GM18505 (cell line): ENCODE measurements around the gene TMEM114.
A peak's percentile ranks its signal among the peaks of the same experiment; 100 is the strongest.

ENCODE experiments used
- ATAC-seq: cut with Tn5 transposase; IDR thresholded peaks from one replicate; pipeline ENCODE4 v1.9.1; 2021; ENCODE audit not compliant: unreplicated experiment
- POLR2A ChIP-seq: IDR thresholded peaks from 4 replicates; pipeline ENCODE4 v1.6.1; 2011; ENCODE audit warnings: borderline replicate concordance; ENCODE audit not compliant: insufficient read depth, insufficient read length; ENCODE audit errors: extremely low read depth

Gene TMEM114

GRCh38 chr16:8594149-8594666, 3.9 kb upstream of the TMEM114 start:
- ATAC-seq = no peak
- TF ChIP-seq POLR2A = no peak

- no peak for ATAC-seq
- TF ChIP-seq POLR2A = no peak
Measured at GRCh38 chr16:8591451-8591850, 1.1 kb upstream of the TMEM114 start.

- TF ChIP-seq POLR2A = no peak
- ATAC-seq = no peak
Measured at GRCh38 chr16:8590811-8591210, 500 bp upstream of the TMEM114 start.

- TF ChIP-seq POLR2A = no peak
- ATAC-seq = no peak
Measured at GRCh38 chr16:8589057-8589899, 1.0 kb downstream of the TMEM114 start.

GRCh38 chr16:8588682-8589056, 1.6 kb downstream of the TMEM114 start:
- no peak for ATAC-seq

GRCh38 chr16:8587065-8587464, 3.2 kb downstream of the TMEM114 start:
- TF ChIP-seq POLR2A = no peak

More at GRCh38 chr16:8588682-8589056, 1.6 kb downstream of the TMEM114 start:
- TF ChIP-seq POLR2A = no peak

GRCh38 chr16:8585857-8586256, 4.5 kb downstream of the TMEM114 start:
- TF ChIP-seq POLR2A = no peak

More at GRCh38 chr16:8587065-8587464, 3.2 kb downstream of the TMEM114 start:
- ATAC-seq = no peak

GRCh38 chr16:8585041-8585440, 5.3 kb downstream of the TMEM114 start:
- no peak for ATAC-seq
- TF ChIP-seq POLR2A = no peak

More at GRCh38 chr16:8585857-8586256, 4.5 kb downstream of the TMEM114 start:
- ATAC-seq = no peak

GRCh38 chr16:8583732-8584131, 6.6 kb downstream of the TMEM114 start:
- no peak for TF ChIP-seq POLR2A
- ATAC-seq = no peak

GRCh38 chr16:8583199-8583598, 7.1 kb downstream of the TMEM114 start:
- TF ChIP-seq POLR2A = no peak
- no peak for ATAC-seq

GRCh38 chr16:8581831-8582580, 8.3 kb downstream of the TMEM114 start:
- no peak for TF ChIP-seq POLR2A
- ATAC-seq = peak; percentile 56

GRCh38 chr16:8579559-8579958, 10.8 kb downstream of the TMEM114 start:
- no peak for TF ChIP-seq POLR2A
- ATAC-seq = no peak

- no peak for ATAC-seq
- TF ChIP-seq POLR2A = no peak
Measured at GRCh38 chr16:8577678-8578304, 12.5 kb downstream of the TMEM114 start.
